Activated CD8-positive, alpha-beta memory T cell treated with anti-CD3 and anti-CD28 coated beads for 48 hours (primary cell): Measurements from ENCODE around the gene NR3C1.

Experiments
- DNase-seq, 3 experiments: peaks; one replicate each; pipeline ENCODE4 v3.0.0-alpha.2; 2020; ENCODE audit warnings: low read depth in 2 of 3, low spot score in 2 of 3

Gene NR3C1

DNA sequence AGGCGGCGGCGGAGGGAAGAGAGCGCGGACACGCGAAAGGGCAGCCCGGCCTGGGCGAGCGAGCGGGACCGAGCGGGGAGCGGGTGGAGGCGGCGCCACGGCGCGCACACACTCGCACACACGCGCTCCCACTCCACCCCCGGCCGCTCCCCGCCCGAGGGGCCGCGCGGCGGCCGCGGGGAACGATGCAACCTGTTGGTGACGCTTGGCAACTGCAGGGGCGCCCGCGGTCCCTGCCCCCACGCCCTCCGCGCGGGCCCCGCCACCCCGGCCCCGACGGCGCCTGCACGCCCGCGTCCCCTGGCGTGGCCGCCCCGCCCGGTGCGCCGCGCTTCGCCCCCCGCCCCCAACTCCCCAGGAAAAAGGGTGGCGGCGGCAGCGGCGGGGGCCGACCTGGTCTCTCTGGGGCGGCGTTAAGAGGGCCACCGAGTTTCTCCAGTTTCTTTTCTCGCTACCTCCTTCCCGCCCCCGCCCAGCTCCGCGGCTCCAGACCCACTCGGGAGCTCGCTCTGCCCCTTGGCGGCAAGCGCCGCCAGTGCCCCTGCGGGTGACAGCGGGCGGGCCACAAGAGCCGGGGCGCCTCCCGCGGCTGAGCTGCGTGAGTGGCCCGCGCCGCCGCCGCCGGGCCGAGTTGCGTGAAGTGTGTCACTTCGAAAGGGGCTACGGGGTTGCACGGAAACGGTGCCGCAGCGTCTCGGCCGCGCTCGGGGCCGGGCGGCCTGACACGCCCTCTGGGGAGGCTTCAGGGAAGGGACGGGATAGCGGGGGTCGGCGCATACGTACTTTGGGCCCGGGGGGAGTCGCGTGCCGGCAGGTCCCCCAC is at the start of gene NR3C1:
NR3C1 (minus strand) TSS at position 94 of the 823 bp plus-strand sequence. CDS start 2,847 bp downstream, outside the sequence.
- peak; percentile 53 to 77 (median 76) for DNase-seq

DNA sequence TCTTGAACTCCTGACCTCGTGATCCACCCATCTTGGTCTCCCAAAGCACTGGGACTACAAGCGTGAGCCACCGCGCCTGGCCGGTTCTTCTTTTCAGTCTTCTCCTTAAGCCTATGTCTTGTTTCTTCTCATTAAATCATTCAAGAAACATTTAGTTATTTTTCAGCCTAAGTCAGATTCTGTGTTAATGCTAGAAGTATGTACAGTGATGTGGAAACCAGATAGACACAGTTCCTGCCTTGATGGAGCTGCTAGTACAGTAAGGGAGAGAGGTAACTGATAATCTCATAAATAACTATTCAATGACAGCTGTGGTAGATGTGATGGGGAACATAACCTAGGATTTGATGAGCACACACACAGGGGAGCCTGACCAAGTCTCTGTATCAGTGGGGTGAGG is 46.3 kb upstream of the NR3C1 start:
- DNase-seq, result no peak

DNA sequence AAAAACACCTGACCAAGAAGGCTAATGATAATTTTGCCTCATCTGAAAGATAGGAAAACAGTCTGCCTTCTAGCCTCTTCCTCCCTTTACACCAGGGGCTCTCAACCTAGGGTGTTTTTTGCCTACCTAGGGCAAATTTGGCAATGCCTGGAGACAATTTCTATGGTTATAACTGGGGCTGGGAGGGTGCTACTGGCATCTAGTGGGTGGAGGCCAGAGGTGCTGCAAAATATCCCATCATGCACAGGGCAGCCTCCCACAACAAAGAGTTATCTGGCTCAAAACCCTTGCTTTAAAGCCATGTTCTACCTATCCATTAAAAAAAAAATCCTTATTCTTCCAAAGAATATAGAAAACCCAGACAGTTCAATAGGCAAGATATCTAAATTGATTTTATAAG is 45.0 kb upstream of the NR3C1 start:
- DNase-seq, result no peak

DNA sequence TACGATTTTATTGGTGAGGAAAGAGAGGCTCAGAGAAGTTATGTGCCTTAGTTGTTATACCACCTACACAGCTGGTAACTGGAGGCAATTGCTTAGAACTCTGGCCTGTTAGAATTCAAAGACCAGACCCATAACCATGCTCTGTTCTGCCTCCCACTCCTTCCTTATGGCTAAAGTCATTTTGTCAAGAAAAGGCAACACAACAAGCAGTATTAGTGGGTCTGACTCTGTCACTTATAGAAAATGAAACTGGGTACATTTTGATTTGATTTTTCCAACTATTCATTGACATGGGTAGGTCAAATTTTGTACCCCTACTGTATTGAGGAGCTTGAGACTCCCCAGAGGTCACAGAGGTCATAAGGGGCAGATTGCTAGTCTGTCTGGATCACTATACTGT is 44.5 kb upstream of the NR3C1 start:
- no peak for DNase-seq

DNA sequence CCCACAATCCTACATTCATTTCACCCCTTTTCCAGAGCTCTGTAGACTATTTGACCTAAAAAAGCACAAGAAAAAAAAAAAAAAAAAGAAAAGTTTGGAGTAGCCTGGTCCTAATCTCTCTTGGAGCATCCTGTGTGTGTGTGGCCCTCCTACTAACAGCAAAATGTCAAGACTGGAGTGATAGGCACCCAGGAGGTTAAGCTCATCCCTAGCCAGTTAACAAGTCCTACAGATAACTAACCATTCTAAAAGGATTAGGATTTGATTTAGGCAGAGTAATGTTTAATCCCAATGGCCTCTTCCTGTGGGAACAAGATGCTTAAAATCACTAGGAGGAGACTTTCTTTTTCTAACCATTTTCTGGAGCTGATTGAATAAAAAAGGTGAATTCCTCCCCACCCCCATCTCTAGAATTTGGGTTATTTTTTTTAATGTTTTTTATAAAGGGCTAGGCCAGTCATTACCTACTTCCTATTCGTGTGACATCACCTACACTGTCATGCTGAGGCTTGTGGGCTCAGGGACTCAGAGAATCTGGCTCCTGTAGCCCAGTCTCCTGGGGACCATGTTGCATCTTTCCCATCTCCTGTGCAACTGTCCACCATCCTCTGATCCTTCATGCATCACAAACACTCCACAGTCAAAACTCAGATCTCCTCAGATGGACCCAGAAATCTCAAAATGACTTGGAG is 43.2 kb upstream of the NR3C1 start:
- no peak for DNase-seq

DNA sequence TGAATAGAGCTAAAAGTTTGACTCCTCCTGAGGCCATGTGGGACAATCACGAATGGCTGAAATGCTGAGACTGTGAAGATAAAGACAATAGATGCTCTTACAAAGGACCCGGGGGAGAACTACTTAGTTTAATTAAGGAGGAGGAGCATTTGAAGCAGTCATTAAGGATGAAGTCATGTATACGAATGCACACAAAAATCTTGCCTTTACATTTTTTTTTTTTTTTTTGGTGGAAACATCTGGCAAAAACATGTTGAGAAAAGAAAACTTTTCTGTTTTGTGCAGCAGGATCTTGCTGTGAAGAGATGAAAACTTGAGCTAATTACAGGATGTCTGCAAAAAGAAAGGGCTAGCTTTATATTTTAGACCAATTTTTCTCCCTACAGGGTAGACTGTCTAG is 42.3 kb upstream of the NR3C1 start:
- no peak for DNase-seq

DNA sequence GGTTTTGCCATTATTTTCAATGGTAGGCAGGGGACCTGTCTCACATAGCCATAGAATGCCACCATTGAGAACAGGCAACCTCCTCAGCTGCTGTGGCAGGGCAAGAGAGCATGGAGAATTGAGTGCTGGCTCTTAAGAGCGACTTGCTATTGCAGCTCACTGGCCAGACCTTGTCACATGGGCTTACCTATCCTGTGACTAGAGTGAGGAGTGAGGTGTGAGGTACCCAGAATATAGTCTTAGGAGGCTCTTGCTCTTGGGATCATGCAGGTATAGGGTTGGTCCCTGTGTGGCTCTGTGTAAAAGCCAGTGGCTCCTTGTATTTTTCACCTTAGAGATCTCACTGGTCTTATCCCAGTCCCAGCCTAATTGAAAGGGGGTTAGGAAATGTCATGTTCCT is 39.8 kb upstream of the NR3C1 start:
- DNase-seq, result no peak

DNA sequence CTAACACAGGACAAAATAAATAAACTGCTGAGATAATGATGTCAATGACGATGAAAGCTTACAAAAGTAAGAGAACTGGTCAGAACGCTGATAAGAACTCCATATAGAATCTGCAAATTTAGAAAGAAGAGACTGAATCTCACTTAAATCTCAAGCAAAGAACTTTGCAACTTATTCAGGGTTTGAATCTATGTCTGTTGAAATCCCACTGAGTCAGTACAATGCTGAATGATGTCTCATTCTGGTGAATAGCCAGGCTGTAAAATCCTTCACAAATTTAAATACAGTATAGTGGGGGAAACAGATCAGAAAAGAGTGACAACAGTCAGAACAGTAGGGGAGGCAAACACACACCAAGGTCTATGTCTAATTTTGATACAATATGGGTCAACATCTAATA is 38.9 kb upstream of the NR3C1 start:
- no peak for DNase-seq

DNA sequence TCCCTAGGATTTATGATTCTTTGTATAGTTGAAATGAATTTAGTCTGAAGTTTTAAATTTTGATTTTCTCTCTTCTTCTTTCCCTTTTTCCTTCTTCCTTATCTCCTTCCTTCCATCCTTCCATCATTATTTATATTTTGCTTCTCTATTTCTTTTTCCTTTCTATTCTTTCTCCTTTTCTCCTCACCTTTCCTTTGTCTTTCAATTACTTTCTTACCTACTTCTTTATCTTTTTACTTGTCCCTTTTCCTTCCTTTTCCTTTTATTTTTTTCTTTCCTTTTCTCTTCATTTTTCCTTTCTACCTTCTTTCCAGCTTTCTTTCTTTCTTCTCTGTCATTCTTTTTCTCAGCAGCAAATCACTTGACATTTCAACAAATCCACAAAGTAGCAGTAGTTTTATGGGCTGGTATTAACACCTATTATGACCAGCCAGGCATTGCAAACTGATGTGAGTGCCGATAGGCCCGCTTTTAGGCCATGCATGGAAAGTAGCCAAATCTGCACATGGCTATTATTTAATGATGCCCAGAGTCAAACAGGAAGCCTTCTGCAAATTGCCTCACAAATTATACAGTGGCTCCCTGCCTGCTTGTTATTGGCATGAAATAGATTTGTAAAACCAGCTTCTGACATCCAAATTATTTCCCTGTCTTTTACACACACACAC is 37.1 kb upstream of the NR3C1 start:
- no peak for DNase-seq

DNA sequence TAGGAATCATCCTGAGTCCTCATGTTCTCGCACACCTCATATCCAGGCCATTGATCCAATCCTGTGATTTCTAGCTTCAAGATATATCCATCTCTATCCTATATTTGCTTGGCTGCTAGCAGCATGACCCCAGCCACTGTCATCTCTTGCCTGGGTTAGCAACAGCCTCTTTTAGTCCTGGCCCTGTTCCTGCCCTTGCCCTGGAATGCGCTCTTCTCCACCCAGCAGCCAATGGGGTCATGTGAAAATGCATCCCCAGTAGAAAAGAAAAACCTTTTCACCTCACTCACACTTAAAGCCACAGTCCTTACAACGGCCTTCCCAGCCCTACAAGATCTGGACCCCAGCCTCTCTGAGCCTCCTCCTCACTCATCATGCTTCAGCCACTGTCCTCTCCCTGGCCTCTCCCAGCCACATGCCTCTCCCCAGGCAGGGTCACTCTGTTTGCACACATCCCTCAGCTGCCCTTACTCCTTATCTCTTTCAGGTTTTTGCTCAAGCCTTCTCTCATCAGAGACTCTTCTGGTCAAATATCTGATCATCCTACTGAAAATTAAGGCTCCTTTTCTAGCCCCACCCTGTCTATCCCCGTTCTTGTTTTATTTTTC is 34.3 kb upstream of the NR3C1 start:
- DNase-seq, result no peak

DNA sequence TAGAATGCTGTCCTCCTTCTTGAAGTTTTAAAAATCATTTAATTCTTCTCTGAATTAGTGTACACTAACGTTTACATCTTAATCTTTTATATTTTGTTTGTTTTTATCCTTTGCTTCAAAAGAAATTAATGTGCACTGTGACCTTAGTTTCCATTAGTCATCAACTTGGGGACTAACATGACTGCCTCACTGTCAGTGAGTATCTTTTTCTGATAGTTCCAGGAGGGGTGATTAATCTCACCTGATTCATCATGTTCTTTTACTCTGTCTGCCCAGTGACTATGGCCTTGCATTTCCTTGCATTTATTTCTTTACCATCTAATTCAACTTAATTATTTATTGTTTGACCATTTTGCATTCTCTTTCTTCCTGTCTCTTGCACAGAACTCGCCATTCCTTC is 33.4 kb upstream of the NR3C1 start:
- DNase-seq, result no peak

DNA sequence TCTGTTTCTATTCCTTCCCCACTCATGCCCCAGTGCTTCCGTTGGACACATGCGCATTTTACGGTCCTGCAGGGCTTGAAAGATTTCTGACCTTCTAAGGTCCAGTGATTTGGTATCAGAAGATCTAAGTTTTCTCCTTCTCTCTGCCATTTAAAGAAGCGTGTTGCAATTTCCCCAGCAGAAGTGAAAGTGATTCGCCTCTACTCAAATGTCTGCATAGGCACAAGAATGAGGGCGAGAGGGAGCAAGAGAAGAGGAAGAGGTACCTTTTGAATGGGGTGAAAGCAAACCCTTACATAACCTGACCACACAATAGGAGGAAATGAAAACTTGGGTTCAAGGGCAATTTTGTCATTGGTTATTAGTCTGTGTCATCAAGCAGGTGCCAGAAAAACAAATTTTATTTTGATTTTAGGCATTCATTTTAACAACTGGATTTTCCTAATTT is 31.7 kb upstream of the NR3C1 start:
- no peak for DNase-seq

DNA sequence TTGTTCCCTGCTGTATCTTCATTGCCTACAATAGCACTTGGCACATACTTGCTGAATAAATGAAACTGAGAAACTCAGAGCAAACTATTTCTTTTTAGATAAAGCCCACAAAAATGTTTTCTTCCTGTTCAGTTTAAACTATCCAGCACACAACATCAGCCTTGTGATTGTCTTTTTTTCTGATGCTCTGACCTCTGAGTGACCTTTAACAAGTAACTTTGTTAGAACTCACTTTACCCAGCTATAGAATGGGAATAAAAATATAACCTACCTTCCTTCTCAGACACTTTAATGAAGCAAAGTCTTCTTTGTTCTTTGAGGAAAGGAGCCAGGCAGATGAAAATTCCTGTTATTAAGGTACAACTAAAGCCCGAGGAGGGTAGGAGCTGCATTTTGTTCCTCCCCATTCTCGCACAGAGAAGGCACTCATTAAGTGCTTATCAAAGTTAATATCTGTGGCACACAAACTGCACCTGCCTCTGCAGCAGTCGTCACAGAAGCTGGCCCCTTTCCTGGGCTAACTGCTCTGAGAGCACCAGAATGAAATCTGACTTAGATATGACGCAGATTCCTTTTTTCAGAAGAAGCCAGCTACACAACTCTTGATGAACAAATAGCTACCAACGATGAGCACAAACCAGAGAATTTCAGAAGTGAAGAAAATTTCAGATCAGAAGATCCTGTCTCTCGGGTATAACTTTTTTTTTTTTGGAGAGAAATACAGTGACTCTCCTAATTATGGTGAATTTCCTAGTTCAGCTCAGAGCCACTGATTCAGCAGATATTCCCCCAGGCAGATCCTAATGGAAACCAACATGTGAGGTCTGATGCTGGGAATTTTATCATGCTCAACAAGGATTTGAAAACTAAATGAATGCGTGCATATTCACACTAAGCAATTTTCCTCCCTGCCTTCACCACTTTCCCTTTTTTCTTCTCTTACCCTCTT is 31.0 kb upstream of the NR3C1 start:
- no peak for DNase-seq

DNA sequence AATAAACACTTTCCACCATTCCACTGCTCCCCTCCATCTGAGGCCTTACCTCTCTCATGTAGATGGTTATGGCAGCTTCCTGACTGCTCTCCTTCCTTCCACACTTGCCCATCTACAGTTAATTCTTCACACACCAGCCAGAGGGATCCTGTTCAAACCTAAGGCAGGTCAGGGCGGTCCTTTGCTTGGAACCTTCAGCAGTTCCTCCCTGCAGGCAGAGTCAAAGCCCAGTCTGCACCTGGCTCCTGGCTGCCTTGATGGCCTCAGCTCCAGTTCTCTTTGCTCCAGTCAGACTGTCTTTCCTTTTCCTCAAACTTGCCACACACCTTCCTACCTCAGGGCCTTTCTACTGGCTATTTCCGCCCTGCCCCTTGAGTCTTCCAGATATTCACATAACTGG is 30.2 kb upstream of the NR3C1 start:
- DNase-seq, result no peak

DNA sequence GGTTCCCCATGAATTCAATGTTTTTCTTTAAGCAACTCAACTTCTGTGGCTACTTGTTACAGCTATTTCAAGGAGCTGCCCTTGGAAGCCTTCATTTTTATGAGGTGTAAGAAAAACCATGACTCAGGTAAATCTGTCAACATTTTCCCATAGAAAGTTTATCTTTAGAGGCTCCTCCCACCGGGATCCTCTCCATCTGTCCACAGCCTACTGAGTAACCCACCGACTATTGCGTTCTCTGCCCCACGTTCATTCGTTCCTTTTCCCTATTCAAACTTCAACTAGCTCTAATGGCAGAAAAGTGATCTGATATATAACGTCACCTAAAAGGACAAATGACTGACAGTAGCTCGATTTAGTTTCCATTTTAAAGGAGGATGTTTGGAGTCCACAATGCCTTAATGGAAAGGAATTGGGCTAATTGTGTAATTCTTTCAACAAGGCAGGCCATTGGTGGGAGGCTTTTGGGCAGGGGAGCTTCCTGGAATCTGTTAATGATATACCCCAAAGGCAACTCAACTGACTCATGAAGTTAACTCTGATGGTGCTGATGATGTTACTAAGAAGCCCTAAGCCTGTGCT is 29.3 kb upstream of the NR3C1 start:
- DNase-seq, result no peak

DNA sequence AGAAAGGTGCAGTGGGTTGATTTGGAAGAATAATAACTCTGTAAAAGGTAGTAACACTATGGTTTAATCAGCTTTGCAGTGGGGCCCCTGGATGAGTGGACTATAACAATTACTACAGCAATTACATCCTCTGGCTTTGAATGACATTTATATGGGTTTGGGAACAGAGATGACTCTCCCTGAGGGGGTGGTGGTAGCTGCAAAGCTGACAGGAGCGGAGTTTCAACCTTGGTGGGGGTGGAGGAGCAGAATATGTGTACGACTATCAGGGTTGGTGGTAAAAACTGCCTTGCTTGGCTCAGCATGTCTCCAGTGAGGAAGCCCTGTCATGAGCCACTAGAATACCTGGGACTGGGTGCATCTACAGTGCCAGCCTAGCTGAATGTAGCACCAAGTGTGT is 28.3 kb upstream of the NR3C1 start:
- no peak for DNase-seq

DNA sequence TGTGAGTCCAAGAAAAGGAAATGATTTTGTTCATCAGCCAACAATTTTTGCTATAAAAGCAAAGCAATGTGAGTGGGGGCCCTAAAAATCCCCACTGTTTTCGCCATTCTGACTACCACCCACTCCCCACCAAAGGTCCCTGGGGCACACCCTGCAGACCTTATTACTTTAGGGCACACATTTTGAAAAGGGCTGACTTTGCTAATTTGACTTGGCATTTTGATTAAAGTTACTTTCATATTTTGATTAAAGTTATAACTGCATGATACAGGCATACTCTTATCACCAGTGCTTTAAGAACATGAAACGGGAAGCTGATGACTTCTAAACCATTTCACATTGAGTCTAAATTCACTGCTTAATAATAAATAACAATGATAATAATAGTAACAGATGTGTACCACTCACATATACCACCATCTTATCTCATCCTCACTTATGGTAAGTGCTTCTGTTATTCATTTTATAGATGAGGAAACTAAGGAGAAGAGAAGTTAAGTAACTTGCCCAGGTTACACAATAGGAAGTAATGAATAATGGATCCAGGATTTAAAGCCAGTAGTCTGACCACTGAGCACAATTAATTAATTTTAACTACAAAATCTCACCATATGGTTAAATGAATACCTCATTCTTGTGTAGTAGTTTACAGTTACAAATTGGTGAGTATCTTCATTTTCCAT is 25.4 kb upstream of the NR3C1 start:
- DNase-seq, result no peak

DNA sequence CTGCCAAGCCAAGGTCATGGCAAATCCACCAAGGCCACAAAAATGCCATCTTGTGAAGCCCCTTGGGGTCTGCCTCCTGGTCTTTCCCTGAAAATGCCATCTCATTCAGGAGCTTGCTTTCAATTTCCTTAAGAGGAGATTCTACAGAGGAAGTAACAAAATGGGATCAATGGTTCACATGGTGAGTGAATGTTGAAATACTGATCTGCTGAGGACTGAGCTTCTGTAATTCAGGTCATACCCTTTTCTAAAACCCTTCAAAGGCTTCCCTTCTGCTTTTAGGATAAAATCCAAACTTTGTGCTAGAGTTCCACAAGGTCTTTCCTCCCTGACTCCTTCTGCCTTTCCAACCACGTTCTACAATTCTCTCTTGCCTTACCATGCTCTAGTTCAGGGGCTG is 24.7 kb upstream of the NR3C1 start:
- no peak for DNase-seq

DNA sequence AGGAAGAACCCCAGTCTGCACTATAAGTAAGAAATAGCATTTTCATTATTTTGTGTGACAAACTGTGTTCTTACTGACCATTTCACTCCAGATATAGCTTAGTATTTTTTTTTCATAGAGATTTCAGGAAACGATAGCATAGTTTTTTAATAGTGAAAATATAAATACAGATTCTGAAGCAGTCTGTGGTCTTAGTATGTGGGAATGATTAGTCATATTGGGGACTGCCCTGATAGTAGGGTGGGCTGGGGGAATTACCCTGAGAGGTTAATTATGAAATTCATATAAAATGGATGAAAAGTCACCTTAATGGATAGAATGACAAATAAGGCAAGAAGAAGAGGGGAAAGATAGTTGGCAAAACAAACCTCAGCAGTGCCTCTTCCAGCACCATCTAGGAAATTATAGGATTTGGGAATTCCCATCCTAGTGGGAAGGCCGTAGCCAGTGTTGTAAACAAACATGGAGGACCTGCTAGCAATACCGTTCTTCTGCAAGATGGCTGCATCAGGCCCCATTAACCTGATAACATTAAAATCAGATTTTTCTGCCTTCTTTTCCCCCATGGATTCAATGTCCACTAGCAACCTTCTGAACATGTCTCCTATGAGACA is 23.7 kb upstream of the NR3C1 start:
- DNase-seq, result no peak
